GM19438 (cell line): Measurements from ENCODE around the gene ARHGAP15.

Source experiments
- ATAC-seq: cut with Tn5 transposase; IDR thresholded peaks from one replicate; pipeline ENCODE4 v1.9.1; 2021; ENCODE audit warnings: low read depth; ENCODE audit not compliant: unreplicated experiment

Gene ARHGAP15

GRCh38 chr2:143329288-143329687 lies 200.1 kb downstream of the ARHGAP15 start:
- no peak for ATAC-seq

GRCh38 chr2:143333168-143333791 lies 204.1 kb downstream of the ARHGAP15 start:
- no peak for ATAC-seq

- no peak for ATAC-seq
Measured at GRCh38 chr2:143333847-143334246, 204.6 kb downstream of the ARHGAP15 start.

GRCh38 chr2:143334837-143335236 lies 205.6 kb downstream of the ARHGAP15 start:
- no peak for ATAC-seq

- no peak for ATAC-seq
Measured at GRCh38 chr2:143336719-143337210, 207.5 kb downstream of the ARHGAP15 start.

GRCh38 chr2:143341478-143341877 lies 212.3 kb downstream of the ARHGAP15 start:
- ATAC-seq = no peak

- ATAC-seq = no peak
Measured at GRCh38 chr2:143344780-143345179, 215.6 kb downstream of the ARHGAP15 start.

DNA sequence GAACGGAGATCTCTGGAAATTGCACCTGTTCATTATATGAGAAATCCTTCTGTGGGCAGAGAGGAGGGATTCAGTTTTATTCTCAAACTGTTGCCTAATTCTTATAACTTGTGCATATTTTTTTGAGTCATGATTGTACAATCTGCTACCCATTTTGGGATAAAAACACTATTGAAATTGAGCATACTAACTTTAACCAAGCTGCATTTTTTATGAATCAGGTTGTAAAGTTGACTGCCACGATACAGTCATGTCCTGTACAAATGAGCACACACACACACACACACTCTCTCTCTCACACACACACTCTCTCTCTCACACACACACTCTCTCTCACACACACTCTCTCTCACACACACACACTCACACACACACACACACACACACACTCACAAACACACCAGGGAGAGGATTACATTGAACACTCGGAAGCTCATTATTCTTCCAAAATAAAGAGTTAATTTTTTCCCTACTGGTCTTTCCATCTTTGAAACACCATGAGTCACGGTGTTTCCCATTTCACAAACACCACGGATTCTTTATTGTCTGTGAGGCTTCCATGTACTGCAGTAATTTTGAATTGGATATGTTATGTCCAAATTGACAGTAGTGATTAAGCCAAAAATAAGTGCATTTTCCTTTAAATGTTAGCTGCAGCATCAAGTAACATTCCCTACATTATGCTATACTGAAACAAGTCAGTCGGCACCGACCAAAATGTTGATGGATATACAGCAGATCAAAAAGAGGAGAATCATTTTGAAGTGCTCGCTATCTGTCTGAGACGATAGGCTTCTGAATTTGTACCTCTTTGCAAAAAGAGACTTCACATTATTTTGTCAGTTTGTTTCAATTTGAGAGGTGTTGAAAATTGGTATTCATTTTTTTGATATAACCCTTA lies 216.9 kb downstream of the ARHGAP15 start:
- ATAC-seq = no peak

- no peak for ATAC-seq
Measured at GRCh38 chr2:143347271-143347695, 218.1 kb downstream of the ARHGAP15 start.

- ATAC-seq = no peak
Measured at GRCh38 chr2:143347901-143348414, 218.7 kb downstream of the ARHGAP15 start.

DNA sequence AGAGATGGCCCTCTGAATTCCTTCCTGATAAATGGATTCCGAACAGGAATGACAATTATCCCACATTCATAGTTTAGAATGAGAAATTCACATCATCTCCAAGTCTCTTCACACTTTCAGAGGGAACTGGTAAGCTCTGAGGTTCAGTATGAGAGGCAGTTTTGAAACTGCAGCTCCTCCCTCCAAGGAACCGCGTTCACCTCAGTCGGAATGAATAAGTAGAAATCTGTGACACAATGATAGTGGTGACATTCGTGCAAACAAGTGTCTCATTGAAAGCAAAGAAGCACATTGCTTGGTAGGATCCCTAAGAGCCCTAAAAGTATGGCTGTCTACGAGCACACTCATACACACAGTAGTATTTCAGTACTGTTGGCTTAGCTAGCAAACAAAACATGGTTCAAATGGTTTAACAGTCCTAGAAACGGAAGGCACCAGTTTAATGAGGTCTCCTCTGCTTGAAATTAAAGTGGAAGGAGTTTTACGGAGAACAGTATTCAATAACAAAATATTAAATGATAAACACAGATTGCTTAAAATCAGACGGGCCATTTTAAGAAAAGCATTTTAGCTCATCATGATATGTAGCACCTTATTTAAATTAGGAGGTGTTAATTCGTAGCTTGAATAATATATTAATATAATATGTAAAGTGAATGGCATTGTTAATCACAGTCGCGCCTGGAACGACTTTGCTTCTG lies 225.0 kb downstream of the ARHGAP15 start:
- ATAC-seq = no peak

GRCh38 chr2:143355870-143356269 lies 226.7 kb downstream of the ARHGAP15 start:
- no peak for ATAC-seq

DNA sequence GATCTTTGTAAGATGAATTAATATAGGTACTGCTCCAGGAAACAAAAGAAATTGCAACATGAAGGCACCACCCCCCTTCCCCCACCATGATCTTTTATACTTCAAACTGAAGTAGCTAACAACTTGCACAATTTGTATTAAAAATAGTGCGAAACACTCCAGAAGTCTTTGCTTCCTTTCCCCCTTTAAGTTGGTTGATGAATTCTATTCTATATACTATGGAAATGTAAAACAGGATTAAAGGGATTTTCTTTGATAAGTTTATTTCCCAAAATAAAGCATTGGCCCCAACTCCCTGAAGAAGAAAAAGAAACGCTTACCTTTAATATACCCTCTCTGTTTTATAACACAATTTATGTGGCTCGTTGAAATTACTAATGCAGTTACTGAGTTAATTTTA lies 227.1 kb downstream of the ARHGAP15 start:
- ATAC-seq = no peak

GRCh38 chr2:143356736-143357446 lies 227.7 kb downstream of the ARHGAP15 start:
- no peak for ATAC-seq

GRCh38 chr2:143357966-143358365 lies 228.7 kb downstream of the ARHGAP15 start:
- ATAC-seq = no peak

DNA sequence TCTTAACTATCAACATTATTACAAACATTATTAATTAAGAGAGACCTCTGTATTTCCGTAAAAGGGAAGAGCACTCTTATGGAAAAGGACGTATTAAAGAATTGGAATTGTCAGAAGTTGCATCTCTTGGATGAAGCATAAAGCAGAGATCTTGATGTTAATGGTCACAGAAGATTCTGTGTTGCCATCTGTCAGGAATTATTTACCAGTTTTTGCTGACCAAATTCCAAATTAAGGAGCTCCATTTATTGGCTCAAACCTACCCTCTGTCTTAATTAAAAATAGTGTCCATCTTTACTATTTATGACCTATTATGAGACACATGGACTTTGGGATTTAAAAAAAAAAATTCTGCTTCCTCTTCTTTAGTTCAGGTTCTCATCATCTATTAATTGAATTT lies 232.1 kb downstream of the ARHGAP15 start:
- no peak for ATAC-seq

DNA sequence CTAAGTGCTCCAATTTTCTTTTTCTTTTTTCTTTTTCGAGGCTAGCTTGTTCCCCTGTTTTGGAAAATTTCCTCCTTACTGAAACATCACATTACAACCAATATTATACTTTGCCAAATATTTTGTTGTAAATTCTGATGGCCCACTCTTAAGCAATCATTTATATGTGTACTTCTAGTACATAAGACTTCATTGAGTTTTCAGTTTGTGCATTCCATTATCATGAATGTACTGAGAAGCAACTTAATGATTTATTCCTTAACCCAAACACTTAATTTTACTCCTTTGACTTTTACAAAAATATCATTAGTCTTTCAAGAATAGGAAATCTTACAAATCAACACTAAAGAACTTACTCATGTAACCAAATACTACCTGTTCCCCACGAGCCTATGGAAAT lies 242.4 kb downstream of the ARHGAP15 start:
- ATAC-seq = no peak

- no peak for ATAC-seq
Measured at GRCh38 chr2:143375384-143375880, 246.2 kb downstream of the ARHGAP15 start.

DNA sequence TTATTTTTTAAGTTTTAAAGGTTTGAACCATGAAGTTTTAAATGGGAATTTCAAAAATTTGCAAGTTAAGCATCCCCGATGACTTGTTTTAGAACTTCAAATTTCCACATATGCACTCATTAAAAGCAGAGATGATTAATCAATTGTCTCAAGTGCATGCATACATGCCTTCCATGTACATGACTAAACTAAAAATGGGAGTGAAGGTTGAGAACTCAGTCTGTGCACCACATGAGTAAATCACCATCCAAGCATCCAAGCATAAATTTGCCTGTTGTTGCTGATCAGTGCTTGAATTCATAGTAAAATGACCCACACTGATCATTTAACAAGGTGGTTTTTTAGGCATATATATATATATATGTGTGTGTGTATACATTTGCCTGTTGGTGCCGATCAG lies 249.8 kb downstream of the ARHGAP15 start:
- no peak for ATAC-seq

GRCh38 chr2:143379955-143380354 lies 250.7 kb downstream of the ARHGAP15 start:
- ATAC-seq = no peak
